Measurements from ENCODE around the gene MEIS3.
"Not testable (repeated sequence)": the region's sequence is repeated elsewhere in the genome, so short reads cannot be mapped to it uniquely, and the experiment has no call there.

GRCh38 chr19:47386582-47386981, 32.7 kb downstream of the MEIS3 start:
- TF ChIP-seq CTCF (IDR thresholded peaks at IDR 0.05 in 2 of 3, conservative IDR thresholded peaks at IDR 0.05 in 1 of 3; ENCODE audit: insufficient read depth in 2 of 3, low read depth in 1 of 3, low read length in 3 of 3); ZC3H11A (IDR thresholded peaks at IDR 0.05; ENCODE audit: low read depth, low read length); ZNF695 (CRISPR knock-in tag; IDR thresholded peaks at IDR 0.05); DNMT1 (IDR thresholded peaks at IDR 0.05); BHLHE40 (IDR thresholded peaks at IDR 0.05; ENCODE audit: low read length); HNRNPUL1 (IDR thresholded peaks at IDR 0.05; ENCODE audit: low read length); MAX (CRISPR knock-in tag; IDR thresholded peaks at IDR 0.05); ZNF217 (CRISPR knock-in tag; IDR thresholded peaks at IDR 0.05); CEBPZ (IDR thresholded peaks at IDR 0.05; ENCODE audit: borderline replicate concordance, low read depth, low read length); POLR2A (conservative IDR thresholded peaks at IDR 0.05); CBX3 (IDR thresholded peaks at IDR 0.05; ENCODE audit: borderline replicate concordance in 1 of 2, low read length in 2 of 2); RAD21 (CRISPR knock-in tag; conservative IDR thresholded peaks at IDR 0.05 in 1 of 2, IDR thresholded peaks at IDR 0.05 in 1 of 2); POLR2AphosphoS5 (IDR thresholded peaks at IDR 0.05; ENCODE audit: control insufficient read depth, insufficient read depth, low read depth, low read length); EP300 (IDR thresholded peaks at IDR 0.05; ENCODE audit: low read length): not testable (repeated sequence)
